Measurements from ENCODE around the gene TNFRSF19. TPM values are rescaled to one million over a fixed set of nuclear protein-coding genes. Genes with fewer than 3 reads are reported as not detected.

The TNFRSF19 gene
- total RNA-seq, 6 donors from 2014 or later = 7.8 to 23.5 (median 14.5) TPM

DNA sequence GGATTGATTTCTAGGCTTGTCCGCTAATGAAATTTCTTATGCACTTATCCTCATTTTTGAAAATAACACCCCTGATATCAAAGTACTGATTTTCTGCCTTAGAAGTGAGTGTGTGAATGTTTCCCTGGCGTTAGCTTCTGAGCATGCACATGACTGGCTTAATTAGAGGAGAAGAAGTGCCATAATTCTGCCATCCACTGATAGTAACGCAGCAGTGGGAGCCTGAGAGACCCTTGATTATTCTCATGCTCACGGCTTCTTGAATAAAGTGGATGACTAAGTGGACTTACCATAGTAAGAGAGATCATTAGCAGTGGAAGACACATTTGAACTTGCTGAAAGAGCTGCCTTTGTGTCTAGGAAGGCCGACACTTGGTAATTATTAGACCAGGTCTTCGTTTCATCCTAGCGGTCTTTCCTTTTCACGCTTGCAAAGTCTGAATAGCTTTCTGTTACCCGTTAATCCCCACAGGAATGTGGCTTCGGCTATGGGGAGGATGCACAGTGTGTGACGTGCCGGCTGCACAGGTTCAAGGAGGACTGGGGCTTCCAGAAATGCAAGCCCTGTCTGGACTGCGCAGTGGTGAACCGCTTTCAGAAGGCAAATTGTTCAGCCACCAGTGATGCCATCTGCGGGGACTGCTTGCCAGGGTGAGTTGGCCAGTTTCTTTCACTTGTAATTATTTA, 45.3 kb downstream of the TNFRSF19 start:
- DNase-seq (no peak), ATAC-seq (ENCODE audit: low FRiP score in 2 of 2) (no peak)
- Histone ChIP-seq H3K27me3 (no peaks in the 10 kb centered on the region), H3K27ac (no peak overlapping the region), H3K9me3 (no peaks in the 10 kb centered on the region), H3K36me3 (no peaks in the 10 kb centered on the region), H3K4me1 (peaks cover 7 to 19% (median 12%) of the 10 kb centered on the region in 4 donors), H3K4me3 (no peak overlapping the region)
- 91 to 94% methylated on average over 13 to 15 of the region's 15 CpGs for WGBS, 2 donors
- TF ChIP-seq POLR2A (IDR thresholded peaks at IDR 0.05) = no peak
- no peak for TF ChIP-seq EP300 (IDR thresholded peaks at IDR 0.05)
- no peak for TF ChIP-seq POLR2AphosphoS5 (IDR thresholded peaks at IDR 0.05)
- TF ChIP-seq, protein P1, sequence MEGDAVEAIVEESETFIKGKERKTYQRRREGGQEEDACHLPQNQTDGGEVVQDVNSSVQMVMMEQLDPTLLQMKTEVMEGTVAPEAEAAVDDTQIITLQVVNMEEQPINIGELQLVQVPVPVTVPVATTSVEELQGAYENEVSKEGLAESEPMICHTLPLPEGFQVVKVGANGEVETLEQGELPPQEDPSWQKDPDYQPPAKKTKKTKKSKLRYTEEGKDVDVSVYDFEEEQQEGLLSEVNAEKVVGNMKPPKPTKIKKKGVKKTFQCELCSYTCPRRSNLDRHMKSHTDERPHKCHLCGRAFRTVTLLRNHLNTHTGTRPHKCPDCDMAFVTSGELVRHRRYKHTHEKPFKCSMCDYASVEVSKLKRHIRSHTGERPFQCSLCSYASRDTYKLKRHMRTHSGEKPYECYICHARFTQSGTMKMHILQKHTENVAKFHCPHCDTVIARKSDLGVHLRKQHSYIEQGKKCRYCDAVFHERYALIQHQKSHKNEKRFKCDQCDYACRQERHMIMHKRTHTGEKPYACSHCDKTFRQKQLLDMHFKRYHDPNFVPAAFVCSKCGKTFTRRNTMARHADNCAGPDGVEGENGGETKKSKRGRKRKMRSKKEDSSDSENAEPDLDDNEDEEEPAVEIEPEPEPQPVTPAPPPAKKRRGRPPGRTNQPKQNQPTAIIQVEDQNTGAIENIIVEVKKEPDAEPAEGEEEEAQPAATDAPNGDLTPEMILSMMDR (IDR thresholded peaks at IDR 0.05) = no peak

DNA sequence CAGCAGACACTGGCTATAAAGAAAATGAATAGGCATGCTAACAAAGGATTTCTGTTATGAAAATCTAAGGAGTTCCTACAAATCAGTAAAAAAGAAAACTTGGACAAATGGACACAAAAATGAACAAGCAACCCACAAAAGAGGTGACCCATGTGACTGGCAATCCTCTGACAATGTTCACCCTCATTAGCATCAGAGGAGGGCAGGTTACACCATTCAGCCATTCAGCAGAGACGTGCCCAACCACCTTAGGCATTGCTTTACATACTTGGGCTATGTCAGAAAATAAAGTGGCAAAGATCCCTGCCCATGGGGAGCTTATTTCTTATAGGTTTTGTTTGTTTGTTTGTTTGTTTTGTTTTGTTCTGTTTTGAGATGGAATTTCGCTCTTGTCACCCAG, 46.0 kb downstream of the TNFRSF19 start:
- H3K27ac ChIP-seq = no peak overlapping the region
- WGBS, 2 donors = 90 to 91% methylated on average over 2 of the region's 2 CpGs
- DNase-seq = no peak
- no peaks in the 10 kb centered on the region for H3K9me3 ChIP-seq
- no peaks in the 10 kb centered on the region for H3K36me3 ChIP-seq
- no peaks in the 10 kb centered on the region for H3K27me3 ChIP-seq
- TF ChIP-seq, protein P1 (IDR thresholded peaks at IDR 0.05) = no peak
- no peak for TF ChIP-seq POLR2AphosphoS5 (IDR thresholded peaks at IDR 0.05)
- TF ChIP-seq POLR2A (IDR thresholded peaks at IDR 0.05) = no peak
- TF ChIP-seq EP300 (IDR thresholded peaks at IDR 0.05) = no peak
- ATAC-seq (ENCODE audit: low FRiP score in 2 of 2) = no peak
- H3K4me3 ChIP-seq = no peak overlapping the region
- H3K4me1 ChIP-seq = peaks cover 0 to 12% (median 5%) of the 10 kb centered on the region in 4 donors

DNA sequence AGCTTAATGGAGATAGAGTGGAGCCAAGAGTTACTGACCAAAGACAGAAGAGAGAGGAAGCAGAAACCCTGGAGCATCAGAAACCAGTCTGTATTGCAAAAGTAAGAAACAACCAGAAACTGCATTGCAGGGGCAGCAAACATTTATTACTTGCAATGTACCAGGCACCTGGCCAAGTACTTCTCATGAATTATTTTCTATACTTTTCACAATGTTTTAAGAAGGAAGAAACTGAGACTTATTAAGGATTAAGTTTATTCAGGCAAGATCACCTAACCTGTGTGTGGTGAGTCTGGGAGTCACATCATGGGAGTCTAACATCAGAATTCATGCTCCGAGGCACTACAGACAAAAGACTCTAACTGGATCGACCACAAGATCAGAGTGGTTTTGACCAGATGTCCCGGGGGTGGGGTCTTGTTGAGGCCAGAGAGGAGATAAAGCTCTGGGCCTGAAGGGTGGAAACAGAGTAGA, 47.4 kb downstream of the TNFRSF19 start:
- ATAC-seq (ENCODE audit: low FRiP score in 2 of 2) = peak in 1 of 2 donors; percentile 18
- H3K4me3 ChIP-seq = no peak overlapping the region
- WGBS, 2 donors = 56 to 60% methylated on average over 3 of the region's 3 CpGs
- H3K27ac ChIP-seq = peak overlapping the region in 2 of 4 donors; percentile 19 to 20
- no peaks in the 10 kb centered on the region for H3K9me3 ChIP-seq
- H3K4me1 ChIP-seq = peaks cover 0 to 7% (median 0%) of the 10 kb centered on the region in 4 donors
- H3K36me3 ChIP-seq = no peaks in the 10 kb centered on the region
- no peaks in the 10 kb centered on the region for H3K27me3 ChIP-seq
- TF ChIP-seq POLR2A (IDR thresholded peaks at IDR 0.05) (no peak), POLR2AphosphoS5 (IDR thresholded peaks at IDR 0.05) (no peak), EP300 (IDR thresholded peaks at IDR 0.05) (no peak)
- TF ChIP-seq, protein P1 (IDR thresholded peaks at IDR 0.05) = no peak
- DNase-seq = no peak

DNA sequence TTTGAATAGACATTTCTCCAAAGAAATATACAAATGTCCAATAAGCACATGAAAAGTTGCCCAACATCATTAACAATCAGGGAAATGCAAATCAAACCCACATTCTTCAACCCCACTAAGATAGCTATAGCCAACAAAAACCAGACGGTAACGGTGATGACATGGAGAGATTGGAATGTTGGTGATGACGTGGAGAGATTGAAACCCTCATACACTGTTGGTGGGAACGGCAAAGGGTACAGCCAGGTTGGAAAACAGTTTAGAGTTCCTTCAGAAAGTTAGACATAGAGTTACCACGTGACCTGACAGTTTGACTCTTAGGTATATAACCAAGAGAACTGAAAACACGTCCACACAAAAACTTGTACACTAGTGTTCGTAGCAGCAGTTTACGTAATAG, 48.1 kb downstream of the TNFRSF19 start:
- WGBS, 2 donors = 75 to 78% methylated on average over 8 of the region's 8 CpGs
- H3K27me3 ChIP-seq = no peaks in the 10 kb centered on the region
- H3K4me1 ChIP-seq = peaks cover 0 to 7% (median 0%) of the 10 kb centered on the region in 4 donors
- TF ChIP-seq, protein P1 (IDR thresholded peaks at IDR 0.05) = no peak
- no peaks in the 10 kb centered on the region for H3K9me3 ChIP-seq
- H3K4me3 ChIP-seq = no peak overlapping the region
- ATAC-seq (ENCODE audit: low FRiP score in 2 of 2) (peak in 1 of 2 donors; percentile 60), DNase-seq (no peak)
- no peaks in the 10 kb centered on the region for H3K36me3 ChIP-seq
- H3K27ac ChIP-seq = no peak overlapping the region
